ENCODE results near the gene IFNL3.

- no peak for TF ChIP-seq POLR2A (IDR thresholded peaks at IDR 0.05; ENCODE audit: low read depth, low read length)
- TF ChIP-seq POLR2AphosphoS5 (IDR thresholded peaks at IDR 0.05; ENCODE audit: low read depth, low read length) = no peak
These were observed 2.3 kb upstream of the IFNL3 start for GRCh38 chr19:39246951-39247669.

Data from GM12891 (cell line).